HEK293 (cell line): ENCODE data around the gene CMTM4.

Experiments used
- GLI2 ChIP-seq: fragments of 450-650 bp; formaldehyde crosslinking; IDR thresholded peaks from 2 replicates; pipeline ENCODE4; 2017; ENCODE audit warnings: missing biosample characterization, missing genetic modification characterization, low read depth, borderline replicate concordance
- SETDB1 ChIP-seq: IDR thresholded peaks from one replicate; pipeline ENCODE4 v1.6.1; 2017; ENCODE audit warnings: mild to moderate bottlenecking, low read length, moderate library complexity, mixed read lengths; ENCODE audit not compliant: insufficient read length
- YY1 ChIP-seq: fragments of 450-650 bp; formaldehyde crosslinking; IDR thresholded peaks from 2 replicates; pipeline ENCODE4 v1.5.1; 2018; ENCODE audit warnings: missing biosample characterization, missing genetic modification characterization
- ZBTB21 ChIP-seq: fragments of 450-650 bp; formaldehyde crosslinking; IDR thresholded peaks from 2 replicates; pipeline ENCODE4 v1.5.1; 2017; ENCODE audit warnings: missing biosample characterization, missing genetic modification characterization
- ZNF23 ChIP-seq: fragments of 450-650 bp; formaldehyde crosslinking; IDR thresholded peaks from 2 replicates; pipeline ENCODE4 v1.5.1; 2016; ENCODE audit warnings: missing biosample characterization, missing genetic modification characterization, borderline replicate concordance
- ZNF24 ChIP-seq: fragments of 450-650 bp; formaldehyde crosslinking; IDR thresholded peaks from 2 replicates; pipeline ENCODE4 v1.5.1; 2016; ENCODE audit warnings: missing biosample characterization, missing genetic modification characterization
- ZNF274 ChIP-seq, 2 experiments: fragments of 200-500 bp in 1 of 2; fragments of 450-650 bp in 1 of 2; sonication (Bioruptor generic) in 1 of 2; formaldehyde crosslinking in 1 of 2; IDR thresholded peaks; 2 replicates each; pipeline versions ENCODE4 v1.5.1 to v1.6.1; 2014 to 2016; ENCODE audit warnings: borderline replicate concordance in 1 of 2, inconsistent platforms in 1 of 2, low read length in 1 of 2, missing biosample characterization in 1 of 2, missing genetic modification characterization in 1 of 2
- ZNF426 ChIP-seq: fragments of 450-650 bp; formaldehyde crosslinking; IDR thresholded peaks from 2 replicates; pipeline ENCODE4 v1.5.1; 2017; ENCODE audit warnings: missing biosample characterization, missing genetic modification characterization, mild to moderate bottlenecking, inconsistent platforms, moderate library complexity
- TF ChIP-seq, protein P1 (sequence below): fragments of 450-650 bp; formaldehyde crosslinking; IDR thresholded peaks from 2 replicates; pipeline ENCODE4 v1.5.1; 2016; ENCODE audit warnings: missing biosample characterization, missing genetic modification characterization
- TF ChIP-seq, protein P2 (sequence below): fragments of 450-650 bp; formaldehyde crosslinking; IDR thresholded peaks from 2 replicates; pipeline ENCODE4 v1.5.1; 2017; ENCODE audit warnings: missing biosample characterization, missing genetic modification characterization
- TF ChIP-seq, protein P3 (sequence below): fragments of 450-650 bp; formaldehyde crosslinking; IDR thresholded peaks from 2 replicates; pipeline ENCODE4 v1.5.1; 2016; ENCODE audit warnings: missing biosample characterization, missing genetic modification characterization, low read depth
- TF ChIP-seq, protein P4 (sequence below): fragments of 450-650 bp; formaldehyde crosslinking; IDR thresholded peaks from 2 replicates; pipeline ENCODE4 v1.5.1; 2016; ENCODE audit warnings: missing biosample characterization, missing genetic modification characterization

DNA sequence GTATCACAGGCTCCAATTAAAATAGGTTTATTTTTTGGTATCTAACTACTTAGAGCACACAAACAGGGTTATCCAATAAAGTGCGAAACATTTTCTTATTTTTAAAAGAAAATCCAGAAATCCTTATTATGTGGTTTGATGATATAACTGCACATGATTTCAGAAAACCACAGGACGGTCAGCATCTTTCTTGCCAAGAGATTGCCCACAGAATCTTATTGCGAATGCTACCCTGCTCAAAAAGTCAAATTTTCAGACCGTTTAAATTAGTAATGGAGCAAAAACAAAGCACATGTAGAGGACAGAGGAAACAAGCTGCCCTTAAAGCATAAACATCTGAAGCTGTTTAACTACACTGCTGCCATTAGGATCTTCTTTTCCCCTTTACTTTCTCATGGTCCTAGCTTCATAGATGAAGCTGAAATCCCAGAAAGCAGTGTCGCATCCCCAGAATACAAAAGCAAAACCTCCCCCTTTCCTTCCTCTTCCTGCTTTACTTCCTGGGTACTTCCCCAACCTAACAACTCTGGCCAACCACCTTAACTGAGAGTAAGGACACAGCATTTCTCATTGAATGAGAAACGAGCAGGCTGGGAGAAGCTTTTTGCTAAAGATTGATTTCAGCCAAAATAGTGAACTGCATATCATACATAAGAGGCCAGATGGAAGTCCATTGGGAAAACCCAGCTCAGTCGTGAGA is 43.7 kb downstream of the CMTM4 start:
- TF ChIP-seq, protein P1, sequence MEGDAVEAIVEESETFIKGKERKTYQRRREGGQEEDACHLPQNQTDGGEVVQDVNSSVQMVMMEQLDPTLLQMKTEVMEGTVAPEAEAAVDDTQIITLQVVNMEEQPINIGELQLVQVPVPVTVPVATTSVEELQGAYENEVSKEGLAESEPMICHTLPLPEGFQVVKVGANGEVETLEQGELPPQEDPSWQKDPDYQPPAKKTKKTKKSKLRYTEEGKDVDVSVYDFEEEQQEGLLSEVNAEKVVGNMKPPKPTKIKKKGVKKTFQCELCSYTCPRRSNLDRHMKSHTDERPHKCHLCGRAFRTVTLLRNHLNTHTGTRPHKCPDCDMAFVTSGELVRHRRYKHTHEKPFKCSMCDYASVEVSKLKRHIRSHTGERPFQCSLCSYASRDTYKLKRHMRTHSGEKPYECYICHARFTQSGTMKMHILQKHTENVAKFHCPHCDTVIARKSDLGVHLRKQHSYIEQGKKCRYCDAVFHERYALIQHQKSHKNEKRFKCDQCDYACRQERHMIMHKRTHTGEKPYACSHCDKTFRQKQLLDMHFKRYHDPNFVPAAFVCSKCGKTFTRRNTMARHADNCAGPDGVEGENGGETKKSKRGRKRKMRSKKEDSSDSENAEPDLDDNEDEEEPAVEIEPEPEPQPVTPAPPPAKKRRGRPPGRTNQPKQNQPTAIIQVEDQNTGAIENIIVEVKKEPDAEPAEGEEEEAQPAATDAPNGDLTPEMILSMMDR (tag by site-specific recombination), result no peak
- no peak for TF ChIP-seq ZNF24
- no peak for TF ChIP-seq ZNF426 (tag by site-specific recombination)
- TF ChIP-seq YY1 (tag by site-specific recombination), result no peak
- TF ChIP-seq, protein P2, sequence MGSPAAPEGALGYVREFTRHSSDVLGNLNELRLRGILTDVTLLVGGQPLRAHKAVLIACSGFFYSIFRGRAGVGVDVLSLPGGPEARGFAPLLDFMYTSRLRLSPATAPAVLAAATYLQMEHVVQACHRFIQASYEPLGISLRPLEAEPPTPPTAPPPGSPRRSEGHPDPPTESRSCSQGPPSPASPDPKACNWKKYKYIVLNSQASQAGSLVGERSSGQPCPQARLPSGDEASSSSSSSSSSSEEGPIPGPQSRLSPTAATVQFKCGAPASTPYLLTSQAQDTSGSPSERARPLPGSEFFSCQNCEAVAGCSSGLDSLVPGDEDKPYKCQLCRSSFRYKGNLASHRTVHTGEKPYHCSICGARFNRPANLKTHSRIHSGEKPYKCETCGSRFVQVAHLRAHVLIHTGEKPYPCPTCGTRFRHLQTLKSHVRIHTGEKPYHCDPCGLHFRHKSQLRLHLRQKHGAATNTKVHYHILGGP, result no peak
- TF ChIP-seq, protein P3, sequence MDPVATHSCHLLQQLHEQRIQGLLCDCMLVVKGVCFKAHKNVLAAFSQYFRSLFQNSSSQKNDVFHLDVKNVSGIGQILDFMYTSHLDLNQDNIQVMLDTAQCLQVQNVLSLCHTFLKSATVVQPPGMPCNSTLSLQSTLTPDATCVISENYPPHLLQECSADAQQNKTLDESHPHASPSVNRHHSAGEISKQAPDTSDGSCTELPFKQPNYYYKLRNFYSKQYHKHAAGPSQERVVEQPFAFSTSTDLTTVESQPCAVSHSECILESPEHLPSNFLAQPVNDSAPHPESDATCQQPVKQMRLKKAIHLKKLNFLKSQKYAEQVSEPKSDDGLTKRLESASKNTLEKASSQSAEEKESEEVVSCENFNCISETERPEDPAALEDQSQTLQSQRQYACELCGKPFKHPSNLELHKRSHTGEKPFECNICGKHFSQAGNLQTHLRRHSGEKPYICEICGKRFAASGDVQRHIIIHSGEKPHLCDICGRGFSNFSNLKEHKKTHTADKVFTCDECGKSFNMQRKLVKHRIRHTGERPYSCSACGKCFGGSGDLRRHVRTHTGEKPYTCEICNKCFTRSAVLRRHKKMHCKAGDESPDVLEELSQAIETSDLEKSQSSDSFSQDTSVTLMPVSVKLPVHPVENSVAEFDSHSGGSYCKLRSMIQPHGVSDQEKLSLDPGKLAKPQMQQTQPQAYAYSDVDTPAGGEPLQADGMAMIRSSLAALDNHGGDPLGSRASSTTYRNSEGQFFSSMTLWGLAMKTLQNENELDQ (tag by site-specific recombination), result no peak
- TF ChIP-seq ZBTB21, result no peak
- no peak for TF ChIP-seq SETDB1
- TF ChIP-seq, protein P4, sequence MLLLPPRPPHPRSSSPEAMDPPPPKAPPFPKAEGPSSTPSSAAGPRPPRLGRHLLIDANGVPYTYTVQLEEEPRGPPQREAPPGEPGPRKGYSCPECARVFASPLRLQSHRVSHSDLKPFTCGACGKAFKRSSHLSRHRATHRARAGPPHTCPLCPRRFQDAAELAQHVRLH (tag by site-specific recombination), result no peak
- no peak for TF ChIP-seq ZNF23 (tag by site-specific recombination)
- TF ChIP-seq GLI2 (tag by site-specific recombination), result no peak
- TF ChIP-seq ZNF274 (IDR thresholded peaks at IDR 0.05; ENCODE audit: low read length), result no peak
- TF ChIP-seq ZNF274 (tag by site-specific recombination; IDR thresholded peaks at IDR 0.05; ENCODE audit: borderline replicate concordance), result no peak
